NT2/D1 (cell line): Measurements from ENCODE around the gene CMTM6.

Experiments
- SUZ12 ChIP-seq: IDR thresholded peaks from 2 replicates; pipeline ENCODE4 v1.6.1; 2011; ENCODE audit not compliant: insufficient read length, insufficient read depth; ENCODE audit errors: extremely low read depth
- YY1 ChIP-seq: IDR thresholded peaks from 2 replicates; pipeline ENCODE4 v1.6.1; 2011; ENCODE audit not compliant: insufficient read length, insufficient read depth
- ZNF274 ChIP-seq: IDR thresholded peaks from 2 replicates; pipeline ENCODE4 v1.6.1; 2011; ENCODE audit warnings: mild to moderate bottlenecking, low read depth, low read length

DNA sequence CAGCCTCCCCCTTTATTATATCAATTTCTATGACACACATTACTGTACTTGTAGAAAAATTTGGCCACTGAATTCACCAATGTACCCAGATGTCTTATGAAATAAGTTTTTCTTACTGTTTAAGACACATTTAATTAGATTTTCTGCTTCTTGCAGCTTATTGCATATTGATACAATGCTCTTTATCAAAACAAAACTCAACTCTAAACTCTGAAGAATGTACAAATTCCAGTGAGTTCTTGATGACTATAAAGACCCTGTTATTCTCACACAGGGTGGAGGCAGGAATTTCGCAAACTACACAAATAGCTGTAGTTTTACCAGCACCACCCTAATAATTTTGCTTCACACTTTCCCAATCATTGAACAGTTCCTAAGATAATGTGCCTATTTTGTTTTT is 22.0 kb downstream of the CMTM6 start:
- TF ChIP-seq YY1 = no peak
- no peak for TF ChIP-seq ZNF274
- TF ChIP-seq SUZ12 = no peak
